Suprapubic skin (tissue), 3 donors: ENCODE results near the gene TPCN2.

Experiments
- CTCF ChIP-seq, 2 donors: fragments of 200-600 bp in 1 of 2; fragments of 450-650 bp in 1 of 2; sonication (generic) in 1 of 2; IDR thresholded peaks; one replicate each; pipeline ENCODE4 v1.5.1; 2016 to 2019; ENCODE audit warnings: antibody characterized with exemption in 2 of 2, mild to moderate bottlenecking in 1 of 2, moderate library complexity in 1 of 2
- POLR2AphosphoS5 ChIP-seq, 3 donors: sonication (generic); formaldehyde crosslinking; IDR thresholded peaks; one replicate each; pipeline ENCODE4 v1.6.1; 2017; ENCODE audit warnings: antibody characterized with exemption in 3 of 3

GRCh38 chr11:69076129-69076791, 27.5 kb downstream of the TPCN2 start:
- TF ChIP-seq CTCF (IDR thresholded peaks at IDR 0.05) = no peak
- TF ChIP-seq POLR2AphosphoS5 (IDR thresholded peaks at IDR 0.05) = no peak
